Neural crest cell (in vitro differentiated cells): Measurements from ENCODE around the gene ACTA2. TPM values are rescaled to one million over a fixed set of nuclear protein-coding genes. Genes with fewer than 3 reads are reported as not detected.

Experiments used
- DNase-seq: peaks from one replicate; pipeline ENCODE4 v3.0.0; 2021; ENCODE audit warnings: low read depth, mixed read lengths, low spot score
- H3K27ac Mint-ChIP-seq: one replicate; pipeline ENCODE4 v1.8.0; 2021; ENCODE audit warnings: mild to moderate bottlenecking, mixed read lengths; ENCODE audit not compliant: unreplicated experiment
- H3K27me3 Mint-ChIP-seq: 2 replicates; pipeline ENCODE4 v1.8.0; 2021; ENCODE audit warnings: low read depth, mild to moderate bottlenecking, mixed read lengths
- H3K36me3 Mint-ChIP-seq: 2 replicates; pipeline ENCODE4 v1.8.0; 2021; ENCODE audit warnings: low read depth, mild to moderate bottlenecking, mixed read lengths
- H3K4me1 Mint-ChIP-seq: 2 replicates; pipeline ENCODE4 v1.8.0; 2021; ENCODE audit warnings: mixed read lengths
- H3K4me3 Mint-ChIP-seq: one replicate; pipeline ENCODE4 v1.8.0; 2021; ENCODE audit warnings: mild to moderate bottlenecking, mixed read lengths
- H3K9me3 Mint-ChIP-seq: 2 replicates; pipeline ENCODE4 v1.8.0; 2021; ENCODE audit warnings: mixed read lengths
- CTCF ChIP-seq: fragments of 200-600 bp; sonication (generic); conservative IDR thresholded peaks from 2 replicates; pipeline ENCODE4 v1.5.0; 2021; ENCODE audit warnings: antibody characterized with exemption, mild to moderate bottlenecking
- total RNA-seq: library from RNA; stranded (reverse); gene quantifications from 2 replicates; pipeline ENCODE4 v1.2.1, GENCODE V29; 2021

Gene ACTA2
- total RNA-seq, 1 donor from 2014 or later, result 7.0 TPM

- no peaks in the 10 kb centered on the region for H3K27me3 Mint-ChIP-seq
- H3K4me1 Mint-ChIP-seq, result no peaks in the 10 kb centered on the region
- no peaks in the 10 kb centered on the region for H3K36me3 Mint-ChIP-seq
- H3K4me3 Mint-ChIP-seq, result no peak overlapping the region
- no peak overlapping the region for H3K27ac Mint-ChIP-seq
- H3K9me3 Mint-ChIP-seq, result no peaks in the 10 kb centered on the region
- no peak for TF ChIP-seq CTCF
- no peak for DNase-seq
These were observed 45.7 kb downstream of the ACTA2 start for GRCh38 chr10:88906921-88907320.

DNA sequence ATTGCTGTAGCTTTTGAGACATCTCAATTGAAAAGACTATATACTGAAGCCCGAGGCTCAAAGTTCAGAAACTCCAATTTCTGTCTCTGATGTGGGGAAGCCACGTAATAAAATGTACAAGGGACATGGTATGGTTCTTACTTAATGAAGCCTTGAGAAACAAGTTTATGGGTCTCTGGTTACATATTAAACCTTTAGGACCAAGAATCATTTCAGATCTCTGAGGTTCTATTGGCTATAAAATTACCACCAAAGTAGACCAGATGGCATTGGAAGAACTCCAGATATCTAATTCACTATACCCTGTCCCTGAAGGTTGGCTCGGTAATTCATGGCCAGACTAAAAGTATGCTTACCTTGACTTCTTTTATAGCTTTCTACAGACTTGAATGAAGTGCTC, 48.9 kb downstream of the ACTA2 start:
- H3K4me3 Mint-ChIP-seq, result no peak overlapping the region
- no peak overlapping the region for H3K27ac Mint-ChIP-seq
- no peaks in the 10 kb centered on the region for H3K36me3 Mint-ChIP-seq
- no peak for DNase-seq
- no peaks in the 10 kb centered on the region for H3K9me3 Mint-ChIP-seq
- no peaks in the 10 kb centered on the region for H3K27me3 Mint-ChIP-seq
- no peak for TF ChIP-seq CTCF
- H3K4me1 Mint-ChIP-seq, result no peaks in the 10 kb centered on the region

DNA sequence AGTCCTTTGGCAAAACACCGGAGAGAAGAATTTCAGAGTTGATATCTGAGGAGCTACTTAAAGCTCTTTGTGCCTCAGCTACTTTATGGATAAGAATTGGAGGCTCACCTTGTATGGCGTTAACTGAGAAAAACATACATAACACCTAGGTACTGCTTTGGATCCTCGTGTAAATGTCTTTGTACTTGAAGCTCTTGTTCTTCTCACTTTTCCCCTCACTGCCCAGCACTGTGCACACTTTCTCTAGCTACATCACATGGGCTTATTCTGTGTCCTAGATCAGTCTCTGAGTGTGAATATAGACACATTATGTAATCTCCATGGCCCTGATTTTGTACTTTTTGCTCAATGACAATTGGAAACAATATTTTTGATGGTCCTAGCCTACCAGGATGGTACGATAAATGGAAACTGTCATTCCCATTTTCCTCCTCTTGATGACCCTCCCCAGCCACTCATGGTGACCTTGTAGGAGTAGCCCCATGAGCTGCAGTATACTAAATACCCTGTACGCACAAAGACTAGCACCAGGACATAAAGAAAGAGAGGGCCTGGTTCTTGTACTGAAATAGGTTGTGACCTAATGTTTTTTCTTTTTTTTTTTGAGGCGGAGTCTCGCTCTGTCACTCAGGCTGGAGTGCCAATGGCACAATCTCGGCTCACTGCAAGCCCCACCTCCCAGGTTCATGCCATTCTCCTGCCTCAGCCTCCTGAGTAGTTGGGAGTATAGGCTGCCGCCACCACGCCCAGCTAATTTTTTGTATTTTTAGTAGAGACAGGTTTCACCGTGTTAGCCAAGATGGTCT, 50.4 kb downstream of the ACTA2 start:
- no peak for TF ChIP-seq CTCF
- no peak for DNase-seq
- Mint-ChIP-seq H3K27me3 (no peaks in the 10 kb centered on the region), H3K4me3 (no peak overlapping the region), H3K27ac (no peak overlapping the region), H3K9me3 (no peaks in the 10 kb centered on the region), H3K36me3 (no peaks in the 10 kb centered on the region), H3K4me1 (no peaks in the 10 kb centered on the region)

DNA sequence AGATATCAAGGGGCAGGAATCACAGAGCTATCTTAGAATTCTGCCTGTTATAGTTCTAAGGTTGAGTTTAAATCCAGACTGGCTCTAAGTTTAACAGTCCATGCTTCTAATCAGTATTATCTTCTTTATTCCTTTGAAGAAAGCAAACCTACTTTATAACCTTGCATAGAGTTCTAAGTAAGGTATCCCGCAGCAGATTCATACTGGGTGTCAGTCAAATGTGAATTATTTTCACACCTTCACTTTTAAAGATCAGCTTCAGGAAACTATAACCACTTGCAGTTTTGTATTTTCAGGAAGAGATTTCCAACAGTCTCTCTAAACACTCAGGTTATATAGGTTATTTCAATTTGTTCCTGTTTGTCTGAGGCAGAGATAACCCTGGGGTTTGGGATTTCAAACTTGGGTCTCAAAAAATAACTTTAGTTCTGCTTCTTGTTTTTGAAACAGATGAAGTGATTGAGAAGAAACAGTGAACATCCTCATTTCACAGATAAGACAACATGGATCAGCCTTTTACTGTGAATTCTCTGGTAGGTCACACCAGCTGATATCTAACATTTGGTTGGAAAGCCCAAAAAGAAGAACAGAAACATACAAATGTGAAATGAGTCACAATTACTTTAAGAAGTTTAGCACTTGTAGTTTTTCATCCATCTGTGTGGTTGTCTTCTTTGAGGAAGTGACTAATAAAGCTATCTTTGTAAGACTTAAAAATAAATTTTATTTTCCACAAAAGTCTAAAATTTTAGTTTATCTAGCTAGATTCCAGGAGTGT, 51.2 kb downstream of the ACTA2 start:
- H3K27ac Mint-ChIP-seq, result no peak overlapping the region
- H3K4me3 Mint-ChIP-seq, result no peak overlapping the region
- H3K4me1 Mint-ChIP-seq, result peaks cover 4% of the 10 kb centered on the region

DNA sequence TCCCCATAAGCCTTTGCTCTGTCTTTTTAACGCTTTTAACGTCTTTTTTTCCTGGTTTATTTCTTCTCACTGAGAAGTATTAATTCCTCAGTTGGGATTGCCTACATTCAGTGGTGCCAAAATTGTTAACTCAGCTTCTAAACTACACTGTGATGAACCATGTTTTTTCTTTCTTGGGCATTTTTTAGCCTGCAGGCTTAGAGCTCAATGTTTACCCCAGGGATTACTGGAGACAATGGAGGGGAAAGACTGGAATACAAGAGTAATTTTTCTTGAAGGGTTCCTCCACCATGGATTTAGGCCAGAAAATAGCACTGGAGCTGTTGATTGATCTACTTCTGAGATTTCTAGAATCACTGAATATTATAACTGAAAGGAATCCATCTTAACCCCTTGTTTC, 52.7 kb downstream of the ACTA2 start:
- H3K27ac Mint-ChIP-seq, result no peak overlapping the region
- TF ChIP-seq CTCF, result no peak
- DNase-seq, result no peak
- H3K36me3 Mint-ChIP-seq, result no peaks in the 10 kb centered on the region
- peaks cover 4% of the 10 kb centered on the region for H3K4me1 Mint-ChIP-seq
- H3K27me3 Mint-ChIP-seq, result no peaks in the 10 kb centered on the region
- no peaks in the 10 kb centered on the region for H3K9me3 Mint-ChIP-seq
- no peak overlapping the region for H3K4me3 Mint-ChIP-seq

More for the DNA sequence above, 51.2 kb downstream of the ACTA2 start:
- TF ChIP-seq CTCF, result no peak
- no peaks in the 10 kb centered on the region for H3K27me3 Mint-ChIP-seq
- DNase-seq, result no peak
- H3K9me3 Mint-ChIP-seq, result no peaks in the 10 kb centered on the region
- H3K36me3 Mint-ChIP-seq, result no peaks in the 10 kb centered on the region
